GM12872 (cell line): ENCODE results near the gene KDELR1.

Experiments
- TF ChIP-seq, protein P1 (sequence below): IDR thresholded peaks from 3 replicates; pipeline ENCODE4 v1.5.1; 2011; ENCODE audit warnings: low read depth, mild to moderate bottlenecking, low read length, moderate library complexity; ENCODE audit not compliant: insufficient read depth

The KDELR1 gene

DNA sequence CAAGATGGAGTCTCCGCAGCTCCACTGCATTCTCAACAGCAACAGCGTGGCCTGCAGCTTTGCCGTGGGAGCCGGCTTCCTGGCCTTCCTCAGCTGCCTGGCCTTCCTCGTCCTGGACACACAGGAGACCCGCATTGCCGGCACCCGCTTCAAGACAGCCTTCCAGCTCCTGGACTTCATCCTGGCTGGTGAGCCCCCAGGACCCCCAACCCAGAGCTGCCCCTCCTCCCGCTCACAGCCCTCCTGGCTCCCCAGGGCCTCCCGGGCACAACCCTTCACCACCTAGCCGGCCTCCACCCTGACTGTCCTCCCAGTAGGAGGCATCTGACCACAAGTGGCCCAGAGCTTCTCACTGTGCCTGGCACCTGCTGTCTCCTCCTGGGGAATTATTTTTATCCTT lies 17.8 kb downstream of the KDELR1 start:
- TF ChIP-seq, protein P1, sequence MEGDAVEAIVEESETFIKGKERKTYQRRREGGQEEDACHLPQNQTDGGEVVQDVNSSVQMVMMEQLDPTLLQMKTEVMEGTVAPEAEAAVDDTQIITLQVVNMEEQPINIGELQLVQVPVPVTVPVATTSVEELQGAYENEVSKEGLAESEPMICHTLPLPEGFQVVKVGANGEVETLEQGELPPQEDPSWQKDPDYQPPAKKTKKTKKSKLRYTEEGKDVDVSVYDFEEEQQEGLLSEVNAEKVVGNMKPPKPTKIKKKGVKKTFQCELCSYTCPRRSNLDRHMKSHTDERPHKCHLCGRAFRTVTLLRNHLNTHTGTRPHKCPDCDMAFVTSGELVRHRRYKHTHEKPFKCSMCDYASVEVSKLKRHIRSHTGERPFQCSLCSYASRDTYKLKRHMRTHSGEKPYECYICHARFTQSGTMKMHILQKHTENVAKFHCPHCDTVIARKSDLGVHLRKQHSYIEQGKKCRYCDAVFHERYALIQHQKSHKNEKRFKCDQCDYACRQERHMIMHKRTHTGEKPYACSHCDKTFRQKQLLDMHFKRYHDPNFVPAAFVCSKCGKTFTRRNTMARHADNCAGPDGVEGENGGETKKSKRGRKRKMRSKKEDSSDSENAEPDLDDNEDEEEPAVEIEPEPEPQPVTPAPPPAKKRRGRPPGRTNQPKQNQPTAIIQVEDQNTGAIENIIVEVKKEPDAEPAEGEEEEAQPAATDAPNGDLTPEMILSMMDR, result no peak

DNA sequence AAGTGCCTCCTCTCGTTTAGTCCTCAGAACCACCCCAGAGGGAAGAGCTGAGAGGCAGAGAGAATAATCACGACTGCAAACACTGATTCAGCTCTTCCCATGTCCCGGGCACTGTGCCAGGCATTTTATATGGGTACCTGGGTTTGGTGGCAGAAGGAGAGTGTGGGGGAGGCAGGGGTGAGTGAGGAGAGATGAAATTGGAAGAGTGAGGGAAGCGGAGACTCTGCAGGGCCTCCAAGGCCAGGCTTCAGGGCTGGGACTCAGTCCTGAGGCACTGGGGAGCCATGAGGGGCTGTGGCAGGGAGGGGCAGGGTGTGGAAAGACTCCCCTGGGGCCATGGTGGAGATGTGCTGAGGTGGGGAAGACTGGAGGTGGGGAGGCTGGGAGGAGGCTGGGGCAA lies 18.4 kb downstream of the KDELR1 start:
- TF ChIP-seq, protein P1, result no peak

DNA sequence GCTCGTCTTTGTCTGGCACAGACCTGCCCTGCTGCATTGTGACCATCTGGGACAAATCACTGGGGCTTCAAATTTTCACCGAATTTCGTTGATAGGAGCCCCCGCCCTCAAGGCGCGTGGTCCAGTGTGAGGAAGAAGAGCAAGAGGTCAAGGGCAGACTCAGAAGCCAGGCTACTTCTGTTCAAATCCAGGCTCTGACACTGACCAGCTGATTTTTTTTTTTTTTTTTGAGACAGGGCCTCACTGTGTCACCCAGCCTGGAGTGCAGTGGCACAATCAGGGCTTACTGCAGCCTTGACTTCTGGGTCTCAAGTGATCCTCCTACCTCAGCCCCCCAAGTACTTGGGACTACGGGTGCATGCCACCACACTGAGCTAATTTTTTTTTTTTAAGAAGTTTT lies 20.0 kb downstream of the KDELR1 start:
- TF ChIP-seq, protein P1, result no peak

DNA sequence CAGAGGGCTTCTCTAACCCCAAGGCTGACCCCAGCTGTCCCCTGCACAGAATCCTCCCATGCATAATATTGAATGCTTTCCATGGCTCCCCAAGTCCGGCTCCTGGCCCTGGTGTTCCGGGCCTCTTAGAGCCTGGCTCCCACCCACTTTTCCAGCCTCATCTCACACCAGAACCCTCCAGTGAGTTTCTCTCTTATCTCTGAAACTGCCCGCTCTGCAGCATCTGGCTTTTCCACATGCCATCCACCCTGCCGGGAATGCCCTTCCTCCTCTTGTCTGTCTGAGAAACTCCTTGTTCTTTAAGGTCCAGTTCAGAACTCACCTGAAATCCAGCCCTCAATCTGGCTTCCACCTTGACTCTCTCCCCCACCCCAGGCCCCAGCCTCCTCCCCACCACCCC lies 20.4 kb downstream of the KDELR1 start:
- TF ChIP-seq, protein P1, result no peak

DNA sequence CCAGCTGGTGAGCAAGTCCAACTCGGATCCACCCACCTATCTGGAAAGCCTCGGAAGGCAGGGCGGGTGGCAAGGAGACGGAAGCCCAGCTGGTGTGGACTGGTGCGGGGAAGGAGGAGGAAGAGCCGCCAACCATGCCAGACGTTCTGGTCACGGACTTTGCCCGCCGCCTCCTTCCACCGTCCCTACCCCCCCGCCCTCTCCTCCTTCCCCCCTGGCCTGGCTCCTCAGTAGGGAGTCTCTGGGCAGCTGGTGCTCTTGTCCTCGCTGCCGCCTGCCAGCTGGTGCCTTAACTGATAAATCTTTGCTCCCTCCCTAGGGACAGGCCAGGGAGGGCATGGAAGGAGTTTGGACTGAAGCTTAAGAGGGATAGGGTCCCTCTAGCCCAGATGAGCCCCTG lies 22.4 kb downstream of the KDELR1 start:
- TF ChIP-seq, protein P1, result no peak

DNA sequence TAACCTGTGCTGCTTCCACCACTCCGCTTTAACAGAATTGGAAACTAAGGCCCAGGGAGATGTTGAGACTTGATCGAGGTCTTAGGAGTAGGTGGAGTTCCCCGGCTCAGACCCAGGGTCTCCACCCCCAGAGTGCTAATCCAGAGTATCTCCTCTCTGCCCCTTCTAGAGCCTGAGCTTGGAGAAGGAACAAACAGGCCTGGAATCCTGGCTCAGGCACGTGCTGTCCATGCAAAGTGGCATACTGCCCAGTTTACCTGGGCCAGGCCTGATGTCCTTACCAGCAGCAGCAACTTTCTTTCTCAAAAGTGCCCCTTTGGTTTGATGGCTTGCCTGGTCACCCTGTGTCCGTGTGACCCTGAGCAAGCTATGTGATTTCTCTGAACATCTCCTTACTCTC lies 23.5 kb downstream of the KDELR1 start:
- TF ChIP-seq, protein P1, result no peak

DNA sequence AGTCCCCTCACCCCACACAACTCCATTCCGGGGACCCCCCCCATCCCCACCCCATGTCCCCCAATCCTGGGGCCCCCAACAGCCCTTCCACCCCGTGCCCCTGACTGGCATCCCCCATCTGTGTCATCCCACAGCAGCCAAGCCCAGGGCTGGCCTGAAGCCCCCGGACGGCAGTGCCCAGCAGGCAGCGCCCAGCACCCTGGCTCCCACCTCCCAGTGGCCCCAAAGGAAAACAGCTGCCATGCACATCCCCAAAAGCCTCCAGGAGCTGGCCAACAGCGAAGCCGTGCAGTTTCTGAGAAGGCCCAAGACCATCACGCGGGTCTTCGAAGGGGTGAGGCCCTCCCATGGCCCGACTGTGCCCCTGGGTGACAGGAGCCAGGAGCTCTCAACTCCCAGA lies 25.7 kb downstream of the KDELR1 start:
- TF ChIP-seq, protein P1, result no peak
